Mesendoderm (in vitro differentiated cells): ENCODE data around the gene SLC12A7.
A peak's percentile ranks its signal among the peaks of the same experiment; 100 is the strongest.

Source experiments
- DNase-seq: peaks from one replicate; pipeline ENCODE4 v3.0.0; 2013
- H2AK5ac ChIP-seq: 2 replicates; pipeline ENCODE4 v1.6.1; 2013; ENCODE audit warnings: low read length, inconsistent platforms
- H2BK120ac ChIP-seq: 2 replicates; pipeline ENCODE4 v1.6.1; 2013; ENCODE audit warnings: low read depth, mild to moderate bottlenecking, low read length, moderate library complexity, mixed read lengths
- H2BK15ac ChIP-seq: replicated peaks from 2 replicates; pipeline ENCODE4 v1.6.1; 2013; ENCODE audit warnings: low read depth, mild to moderate bottlenecking, moderate library complexity
- H2BK5ac ChIP-seq: 2 replicates; pipeline ENCODE4 v1.6.1; 2013; ENCODE audit warnings: low read length, inconsistent platforms
- H3K18ac ChIP-seq: 2 replicates; pipeline ENCODE4 v1.6.1; 2013; ENCODE audit warnings: mild to moderate bottlenecking, low read length, mixed read lengths
- H3K23ac ChIP-seq: one replicate; pipeline ENCODE4 v1.6.1; 2013; ENCODE audit warnings: low read length
- H3K27ac ChIP-seq: 2 replicates; pipeline ENCODE4 v1.5.1; 2013; ENCODE audit warnings: low read depth, mild to moderate bottlenecking, inconsistent platforms, low read length, moderate library complexity
- H3K27me3 ChIP-seq: 2 replicates; pipeline ENCODE4 v1.6.1; 2013; ENCODE audit warnings: low read length, control low read depth, mild to moderate bottlenecking, inconsistent platforms; ENCODE audit not compliant: insufficient read depth, poor library complexity
- H3K36me3 ChIP-seq: 2 replicates; pipeline ENCODE4 v1.6.1; 2013; ENCODE audit warnings: low read length, inconsistent platforms; ENCODE audit not compliant: control insufficient read depth, insufficient read depth
- H3K4ac ChIP-seq: one replicate; pipeline ENCODE4 v1.6.1; 2013; ENCODE audit warnings: low read depth, mild to moderate bottlenecking, low read length, moderate library complexity
- H3K4me1 ChIP-seq: 2 replicates; pipeline ENCODE4 v1.6.1; 2013; ENCODE audit warnings: low read depth, low read length, inconsistent platforms; ENCODE audit not compliant: control insufficient read depth
- H3K4me2 ChIP-seq: 2 replicates; pipeline ENCODE4 v1.6.1; 2013; ENCODE audit warnings: low read length
- H3K4me3 ChIP-seq: 2 replicates; pipeline ENCODE4 v1.5.1; 2013; ENCODE audit warnings: mild to moderate bottlenecking, low read length
- H3K56ac ChIP-seq: one replicate; pipeline ENCODE4 v1.6.1; 2013; ENCODE audit warnings: low read length
- H3K79me1 ChIP-seq: 2 replicates; pipeline ENCODE4 v1.6.1; 2013; ENCODE audit warnings: low read length, inconsistent platforms
- H3K79me2 ChIP-seq: 2 replicates; pipeline ENCODE4 v1.6.1; 2013; ENCODE audit warnings: mild to moderate bottlenecking, low read length; ENCODE audit not compliant: control insufficient read depth, insufficient read depth
- H3K9ac ChIP-seq: 2 replicates; pipeline ENCODE4 v1.6.1; 2013; ENCODE audit warnings: low read length, inconsistent platforms
- H4K5ac ChIP-seq: one replicate; pipeline ENCODE4 v1.6.1; 2013; ENCODE audit warnings: low read length
- H4K8ac ChIP-seq: one replicate; pipeline ENCODE4 v1.6.1; 2013; ENCODE audit warnings: low read depth, mild to moderate bottlenecking, control low read depth, low read length, moderate library complexity
- WGBS: extraction: QIAGEN DNeasy Blood & Tissue Kit; methylation state at CpG from one replicate; pipeline ENCODE4 v1.1.7; 2013; ENCODE audit warnings: low lambda C conversion rate, missing lambda C conversion rate; ENCODE audit not compliant: insufficient coverage; ENCODE audit errors: extremely low coverage; 5-methylcytosine and 5-hydroxymethylcytosine counted together

The SLC12A7 gene

GRCh38 chr5:1104327-1105006 is 7.4 kb downstream of the SLC12A7 start:
- DNase-seq, result no peak
- H2BK120ac ChIP-seq, result no peak overlapping the region
- H3K4ac ChIP-seq, result no peak overlapping the region
- H2BK5ac ChIP-seq, result no peak overlapping the region
- no peak overlapping the region for H2AK5ac ChIP-seq
- H3K23ac ChIP-seq, result no peak overlapping the region
- H2BK15ac ChIP-seq, result no peak overlapping the region
- no peaks in the 10 kb centered on the region for H3K27me3 ChIP-seq
- no peak overlapping the region for H3K9ac ChIP-seq
- no peaks in the 10 kb centered on the region for H3K36me3 ChIP-seq
- H3K56ac ChIP-seq, result no peak overlapping the region
- H3K4me1 ChIP-seq, result no peaks in the 10 kb centered on the region
- H3K79me2 ChIP-seq, result peaks cover 16% of the 10 kb centered on the region
- no peak overlapping the region for H3K4me2 ChIP-seq
- peaks cover 9% of the 10 kb centered on the region for H3K79me1 ChIP-seq
- H4K8ac ChIP-seq, result no peak overlapping the region
- no CpG with 5 or more reads among the region's 27 CpGs for WGBS
- no peak overlapping the region for H3K27ac ChIP-seq
- no peak overlapping the region for H4K5ac ChIP-seq
- no peak overlapping the region for H3K18ac ChIP-seq
- H3K4me3 ChIP-seq, result no peak overlapping the region

- Histone ChIP-seq H4K5ac (no peak overlapping the region), H3K9ac (no peak overlapping the region), H3K36me3 (no peaks in the 10 kb centered on the region), H3K23ac (no peak overlapping the region), H4K8ac (no peak overlapping the region), H2BK120ac (no peak overlapping the region), H3K79me2 (peaks cover 20% of the 10 kb centered on the region), H3K79me1 (peaks cover 13% of the 10 kb centered on the region), H2AK5ac (no peak overlapping the region), H3K18ac (no peak overlapping the region), H3K27me3 (no peaks in the 10 kb centered on the region), H3K4me1 (peaks cover 2% of the 10 kb centered on the region), H3K27ac (no peak overlapping the region), H3K56ac (no peak overlapping the region), H3K4ac (no peak overlapping the region), H2BK15ac (no peak overlapping the region), H2BK5ac (no peak overlapping the region), H3K4me2 (no peak overlapping the region), H3K4me3 (no peak overlapping the region)
- DNase-seq, result no peak
- 100% methylated on average over 4 of the region's 33 CpGs for WGBS
Measured at GRCh38 chr5:1103505-1104326, 8.1 kb downstream of the SLC12A7 start.

GRCh38 chr5:1103093-1103492 is 8.8 kb downstream of the SLC12A7 start:
- Histone ChIP-seq H3K4me3 (no peak overlapping the region), H2BK120ac (no peak overlapping the region), H2BK5ac (no peak overlapping the region), H3K4me2 (no peak overlapping the region), H3K56ac (no peak overlapping the region), H2AK5ac (no peak overlapping the region), H3K27ac (peak overlapping the region; percentile 13), H3K4me1 (peaks cover 2% of the 10 kb centered on the region), H3K79me1 (peaks cover 13% of the 10 kb centered on the region), H3K18ac (no peak overlapping the region), H2BK15ac (no peak overlapping the region), H4K8ac (no peak overlapping the region), H3K4ac (no peak overlapping the region), H3K27me3 (no peaks in the 10 kb centered on the region), H4K5ac (no peak overlapping the region), H3K23ac (no peak overlapping the region), H3K9ac (no peak overlapping the region), H3K79me2 (peaks cover 20% of the 10 kb centered on the region), H3K36me3 (no peaks in the 10 kb centered on the region)
- no peak for DNase-seq
- no CpG with 5 or more reads among the region's 11 CpGs for WGBS

GRCh38 chr5:1101961-1102713 is 9.7 kb downstream of the SLC12A7 start:
- no CpG with 5 or more reads among the region's 23 CpGs for WGBS
- H3K4me3 ChIP-seq, result no peak overlapping the region

GRCh38 chr5:1100664-1101574 is 10.9 kb downstream of the SLC12A7 start:
- Histone ChIP-seq H2BK120ac (no peak overlapping the region), H3K27ac (peak overlapping the region; percentile 6), H2AK5ac (no peak overlapping the region), H3K4me1 (peaks cover 2% of the 10 kb centered on the region), H3K79me2 (peaks cover 15% of the 10 kb centered on the region), H3K4me3 (no peak overlapping the region), H3K79me1 (peaks cover 14% of the 10 kb centered on the region), H3K36me3 (no peaks in the 10 kb centered on the region), H3K56ac (peak overlapping the region; percentile 42), H3K27me3 (no peaks in the 10 kb centered on the region), H2BK15ac (no peak overlapping the region), H3K23ac (peak overlapping the region; percentile 80), H3K18ac (no peak overlapping the region), H4K8ac (no peak overlapping the region), H2BK5ac (no peak overlapping the region), H3K4ac (no peak overlapping the region), H3K9ac (no peak overlapping the region), H4K5ac (no peak overlapping the region), H3K4me2 (no peak overlapping the region)
- DNase-seq, result peak; percentile 41
- WGBS, result no CpG with 5 or more reads among the region's 33 CpGs

More at GRCh38 chr5:1101961-1102713, 9.7 kb downstream of the SLC12A7 start:
- H3K23ac ChIP-seq, result no peak overlapping the region
- peaks cover 20% of the 10 kb centered on the region for H3K79me2 ChIP-seq
- H3K18ac ChIP-seq, result peak overlapping the region; percentile 11
- no peak overlapping the region for H2AK5ac ChIP-seq
- peak; percentile 94 for DNase-seq
- H3K4me1 ChIP-seq, result peaks cover 2% of the 10 kb centered on the region
- no peak overlapping the region for H4K5ac ChIP-seq
- no peak overlapping the region for H2BK5ac ChIP-seq
- no peak overlapping the region for H4K8ac ChIP-seq
- H3K4me2 ChIP-seq, result no peak overlapping the region
- no peaks in the 10 kb centered on the region for H3K27me3 ChIP-seq
- H2BK120ac ChIP-seq, result no peak overlapping the region
- peak overlapping the region; percentile 10 for H3K9ac ChIP-seq
- peaks cover 15% of the 10 kb centered on the region for H3K79me1 ChIP-seq
- H3K36me3 ChIP-seq, result no peaks in the 10 kb centered on the region
- H2BK15ac ChIP-seq, result no peak overlapping the region
- H3K4ac ChIP-seq, result no peak overlapping the region
- H3K27ac ChIP-seq, result peak overlapping the region; percentile 47
- H3K56ac ChIP-seq, result peak overlapping the region; percentile 68
